Testis (tissue), 2 donors: Measurements from ENCODE around the gene IRX5.

Source experiments
- CTCF ChIP-seq, 3 experiments: fragments of 450-650 bp in 2 of 3; fragments of 200-600 bp in 1 of 3; sonication (generic) in 1 of 3; IDR thresholded peaks; one replicate each; pipeline ENCODE4 v1.5.1; 2016 to 2019; ENCODE audit warnings: antibody characterized with exemption in 3 of 3, mild to moderate bottlenecking in 2 of 3, moderate library complexity in 1 of 3
- POLR2A ChIP-seq: fragments of 450-650 bp; IDR thresholded peaks from one replicate; pipeline ENCODE4 v1.6.1; 2017; ENCODE audit warnings: antibody characterized with exemption, mild to moderate bottlenecking, moderate library complexity

GRCh38 chr16:54931120-54932014 lies 702 bp downstream of the IRX5 start:
- no peak for TF ChIP-seq CTCF (IDR thresholded peaks at IDR 0.05)
- no peak for TF ChIP-seq POLR2A
